Activated CD8-positive, alpha-beta memory T cell treated with anti-CD3 and anti-CD28 coated beads, Interleukin-2, amount 50 U/mL, for 4 hours (primary cell): ENCODE measurements around the gene EXOC6.
"Not testable (repeated sequence)": the region's sequence is repeated elsewhere in the genome, so short reads cannot be mapped to it uniquely, and the experiment has no call there.

ENCODE experiments used
- DNase-seq: peaks from one replicate; pipeline ENCODE4 v3.0.0-alpha.2; 2020

Gene EXOC6

GRCh38 chr10:93083743-93084539, 235.6 kb downstream of the EXOC6 start:
- DNase-seq, result no peak

GRCh38 chr10:93085272-93085859, 237.0 kb downstream of the EXOC6 start:
- DNase-seq, result no peak

DNA sequence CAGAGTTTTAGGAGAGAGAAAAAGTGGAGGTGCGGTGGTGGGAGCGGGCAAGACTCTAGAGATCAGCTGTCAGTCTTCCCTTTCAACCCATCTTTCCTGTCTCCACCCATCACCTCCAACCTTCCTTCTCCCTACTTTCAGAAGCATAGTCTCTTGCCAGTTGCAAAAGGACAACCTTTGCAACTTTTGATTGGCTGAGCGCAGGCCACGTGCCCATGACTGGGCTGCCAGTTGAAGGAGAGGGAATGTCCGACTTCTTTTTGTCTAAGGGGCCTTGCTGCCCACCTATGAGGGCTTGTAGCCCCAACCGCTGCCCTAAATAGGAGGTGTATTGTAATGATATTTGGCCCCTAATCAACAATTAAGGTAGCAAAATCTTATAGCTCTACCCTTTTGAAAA, 238.0 kb downstream of the EXOC6 start:
- no peak for DNase-seq

DNA sequence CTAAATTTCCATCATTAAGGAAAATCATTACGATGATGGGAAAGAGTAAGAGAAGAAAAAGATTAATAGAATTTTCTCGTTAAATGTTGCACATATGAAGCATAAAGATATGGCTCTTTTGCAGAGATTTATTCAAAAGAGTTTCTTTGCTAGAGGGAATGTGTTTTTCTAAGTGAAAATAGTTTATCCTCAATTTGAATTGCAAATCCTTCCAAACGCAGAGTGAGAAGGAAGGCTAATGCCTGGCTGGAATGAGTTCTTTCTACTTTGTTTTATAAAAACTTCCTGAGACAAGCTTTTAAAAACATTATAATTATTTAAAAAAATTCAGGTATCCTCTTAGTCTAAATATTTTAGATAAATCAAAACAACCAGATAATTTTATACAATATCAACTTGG, 239.5 kb downstream of the EXOC6 start:
- no peak for DNase-seq

GRCh38 chr10:93088466-93088865, 240.1 kb downstream of the EXOC6 start:
- no peak for DNase-seq

- DNase-seq, result no peak
Observed at GRCh38 chr10:93090619-93091018, 242.3 kb downstream of the EXOC6 start.

- no peak for DNase-seq
Observed at GRCh38 chr10:93091960-93092359, 243.6 kb downstream of the EXOC6 start.

- no peak for DNase-seq
Observed at GRCh38 chr10:93095225-93095624, 246.9 kb downstream of the EXOC6 start.

DNA sequence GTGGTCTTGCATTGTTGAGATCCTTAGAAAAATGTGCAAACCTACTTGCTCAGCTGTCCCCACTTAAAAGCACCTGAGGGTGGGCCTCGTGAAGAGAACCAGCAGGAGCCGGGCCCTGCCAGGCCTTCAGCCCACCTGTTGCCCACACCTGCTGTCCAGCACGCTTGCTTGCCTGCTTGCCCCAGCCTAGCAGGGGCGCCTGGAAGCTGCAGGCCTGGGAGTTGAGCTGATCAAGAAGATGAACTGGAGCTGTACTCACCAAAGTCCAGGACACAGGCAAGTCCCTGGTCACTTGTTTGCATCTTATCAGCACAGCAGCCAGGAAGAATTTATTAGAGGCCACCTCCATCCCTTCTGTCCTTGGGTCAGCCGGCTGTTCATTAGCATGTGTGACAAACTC, 248.6 kb downstream of the EXOC6 start:
- no peak for DNase-seq

- no peak for DNase-seq
Observed at GRCh38 chr10:93097386-93097785, 249.1 kb downstream of the EXOC6 start.

DNA sequence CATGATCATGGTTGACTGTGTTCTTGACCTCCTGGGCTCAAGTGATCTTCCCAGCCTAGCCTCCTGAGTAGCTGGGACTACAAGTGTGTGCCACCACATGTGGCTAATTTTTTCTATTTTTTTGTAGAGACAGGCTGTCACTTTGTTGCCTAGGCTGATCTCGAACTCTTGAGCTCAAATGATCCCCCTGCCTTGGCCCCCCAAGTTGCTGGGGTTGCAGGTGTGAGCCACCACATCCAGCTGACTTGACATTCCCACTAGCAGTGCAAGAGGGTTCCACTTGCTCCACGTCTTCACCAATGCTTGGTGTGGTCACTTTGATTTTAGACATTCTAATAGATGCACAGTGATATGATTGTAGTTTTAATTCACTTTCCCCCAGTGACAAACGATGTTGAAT, 250.5 kb downstream of the EXOC6 start:
- no peak for DNase-seq

- no peak for DNase-seq
Observed at GRCh38 chr10:93099670-93100069, 251.3 kb downstream of the EXOC6 start.

DNA sequence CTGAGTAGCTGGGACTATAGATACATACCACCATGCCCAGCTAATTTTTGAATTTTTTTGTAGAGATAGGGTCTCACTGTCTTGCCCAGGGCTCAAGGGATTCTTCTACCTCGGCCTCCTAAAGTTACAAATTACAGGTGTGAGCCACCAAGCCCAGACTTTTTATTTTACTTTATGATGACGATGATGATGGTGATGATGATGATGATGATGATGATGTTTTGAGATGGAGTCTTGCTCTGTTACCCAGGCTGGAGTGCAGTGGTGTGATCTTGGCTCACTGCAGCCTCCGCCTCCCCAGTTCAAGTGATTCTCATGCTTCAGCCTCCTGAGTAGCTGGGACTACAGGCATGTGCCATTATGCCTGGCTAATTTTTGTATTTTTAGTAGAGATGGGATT, 252.8 kb downstream of the EXOC6 start:
- not testable (repeated sequence) for DNase-seq

- no peak for DNase-seq
Observed at GRCh38 chr10:93103953-93104352, 255.6 kb downstream of the EXOC6 start.

DNA sequence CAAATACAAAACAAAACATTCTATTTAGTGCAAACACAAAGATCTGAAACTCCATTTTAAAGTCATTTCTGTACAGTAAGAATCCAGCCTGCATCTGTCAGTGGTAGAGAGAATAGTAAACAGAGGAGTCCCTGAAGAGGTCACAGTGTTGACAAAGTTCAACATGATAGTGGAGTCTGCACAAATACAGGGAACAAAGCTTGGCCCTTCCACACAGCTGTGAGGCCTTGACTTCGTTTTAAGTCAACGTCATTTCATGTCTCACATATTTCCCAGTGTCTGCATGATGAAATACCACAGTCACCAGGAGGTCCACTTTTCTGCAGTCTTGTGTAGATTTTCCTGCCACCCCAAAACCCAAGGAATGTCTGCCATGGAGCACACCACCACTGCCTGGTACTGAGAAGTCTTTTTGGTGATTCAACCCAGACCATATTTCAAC, 258.3 kb downstream of the EXOC6 start:
- no peak for DNase-seq
